Epithelial cell of proximal tubule (primary cell): ENCODE measurements around the gene CFAP47. TPM values are rescaled to one million over a fixed set of nuclear protein-coding genes. Genes with fewer than 3 reads are reported as not detected.

Source experiments
- DNase-seq: peaks from one replicate; pipeline ENCODE4 v3.0.0-alpha.2; 2011; ENCODE audit warnings: low read depth
- H3K4me3 ChIP-seq: 2 replicates; pipeline ENCODE4 v1.5.1; 2011; ENCODE audit warnings: low read depth, mild to moderate bottlenecking, low read length
- total RNA-seq: library from RNA; depleted of rRNA; stranded (reverse); fragments of >200 nt; gene quantifications from 2 replicates; pipeline ENCODE4 v1.2.3, GENCODE V29; 2015
- TF ChIP-seq, protein P1 (sequence below): conservative IDR thresholded peaks from 2 replicates; pipeline ENCODE4 v1.5.1; 2012; ENCODE audit warnings: low read depth, mild to moderate bottlenecking, low read length

CFAP47 gene
- total RNA-seq, 1 donor from 2014 or later: not detected

- DNase-seq: no peak
- H3K4me3 ChIP-seq: no peak overlapping the region
- TF ChIP-seq, protein P1, sequence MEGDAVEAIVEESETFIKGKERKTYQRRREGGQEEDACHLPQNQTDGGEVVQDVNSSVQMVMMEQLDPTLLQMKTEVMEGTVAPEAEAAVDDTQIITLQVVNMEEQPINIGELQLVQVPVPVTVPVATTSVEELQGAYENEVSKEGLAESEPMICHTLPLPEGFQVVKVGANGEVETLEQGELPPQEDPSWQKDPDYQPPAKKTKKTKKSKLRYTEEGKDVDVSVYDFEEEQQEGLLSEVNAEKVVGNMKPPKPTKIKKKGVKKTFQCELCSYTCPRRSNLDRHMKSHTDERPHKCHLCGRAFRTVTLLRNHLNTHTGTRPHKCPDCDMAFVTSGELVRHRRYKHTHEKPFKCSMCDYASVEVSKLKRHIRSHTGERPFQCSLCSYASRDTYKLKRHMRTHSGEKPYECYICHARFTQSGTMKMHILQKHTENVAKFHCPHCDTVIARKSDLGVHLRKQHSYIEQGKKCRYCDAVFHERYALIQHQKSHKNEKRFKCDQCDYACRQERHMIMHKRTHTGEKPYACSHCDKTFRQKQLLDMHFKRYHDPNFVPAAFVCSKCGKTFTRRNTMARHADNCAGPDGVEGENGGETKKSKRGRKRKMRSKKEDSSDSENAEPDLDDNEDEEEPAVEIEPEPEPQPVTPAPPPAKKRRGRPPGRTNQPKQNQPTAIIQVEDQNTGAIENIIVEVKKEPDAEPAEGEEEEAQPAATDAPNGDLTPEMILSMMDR: no peak
Observed at GRCh38 chrX:36102425-36102824, 182.9 kb downstream of the CFAP47 start.

- TF ChIP-seq, protein P1: no peak
- no peak overlapping the region for H3K4me3 ChIP-seq
- DNase-seq: no peak
Observed at GRCh38 chrX:36116222-36116621, 196.7 kb downstream of the CFAP47 start.

DNA sequence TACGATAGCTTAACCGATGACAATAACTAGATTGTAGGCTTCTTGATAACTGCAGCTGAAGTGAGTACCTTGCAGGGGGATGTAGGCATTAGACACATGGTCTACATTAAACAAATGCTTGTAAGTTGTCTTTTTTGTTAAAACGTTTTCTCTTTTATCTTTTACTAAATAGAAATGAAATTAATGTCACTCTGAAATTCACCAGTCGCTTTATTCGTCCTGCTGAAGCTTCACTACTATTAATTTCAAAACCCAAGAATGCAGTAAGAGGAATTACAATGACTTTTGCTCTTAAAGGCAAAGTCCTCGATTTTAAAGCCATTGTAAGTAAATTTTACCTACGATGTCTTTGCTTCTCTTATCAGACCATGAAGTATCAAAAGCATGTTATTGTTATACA lies 239.7 kb downstream of the CFAP47 start:
- TF ChIP-seq, protein P1: no peak
- no peak overlapping the region for H3K4me3 ChIP-seq
- DNase-seq: no peak

GRCh38 chrX:36160081-36160480 lies 240.5 kb downstream of the CFAP47 start:
- TF ChIP-seq, protein P1: no peak
- H3K4me3 ChIP-seq: no peak overlapping the region
- DNase-seq: no peak

DNA sequence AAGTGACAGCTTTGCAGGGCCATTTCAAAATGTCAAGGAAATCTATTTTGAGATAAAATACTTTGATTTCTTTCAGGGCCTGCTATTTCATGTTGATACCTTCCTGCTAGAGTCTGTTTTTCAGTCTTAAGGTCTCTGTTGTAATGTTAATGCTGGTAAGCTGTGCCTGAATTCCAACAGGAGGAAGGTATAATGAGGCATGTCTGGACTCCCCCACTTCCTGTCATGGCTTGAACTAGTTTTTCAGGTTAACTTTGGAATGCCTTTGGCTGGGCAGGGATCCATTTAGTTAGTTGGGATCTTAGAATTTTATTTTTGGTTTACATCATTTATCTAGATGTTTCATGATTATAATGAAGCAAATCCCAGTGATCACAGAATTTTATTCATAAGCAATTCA lies 279.0 kb downstream of the CFAP47 start:
- TF ChIP-seq, protein P1: no peak
- no peak for DNase-seq

GRCh38 chrX:36199928-36200327 lies 280.4 kb downstream of the CFAP47 start:
- no peak for DNase-seq
- TF ChIP-seq, protein P1: no peak
- no peak overlapping the region for H3K4me3 ChIP-seq

More for the DNA sequence above, 279.0 kb downstream of the CFAP47 start:
- H3K4me3 ChIP-seq: no peak overlapping the region

DNA sequence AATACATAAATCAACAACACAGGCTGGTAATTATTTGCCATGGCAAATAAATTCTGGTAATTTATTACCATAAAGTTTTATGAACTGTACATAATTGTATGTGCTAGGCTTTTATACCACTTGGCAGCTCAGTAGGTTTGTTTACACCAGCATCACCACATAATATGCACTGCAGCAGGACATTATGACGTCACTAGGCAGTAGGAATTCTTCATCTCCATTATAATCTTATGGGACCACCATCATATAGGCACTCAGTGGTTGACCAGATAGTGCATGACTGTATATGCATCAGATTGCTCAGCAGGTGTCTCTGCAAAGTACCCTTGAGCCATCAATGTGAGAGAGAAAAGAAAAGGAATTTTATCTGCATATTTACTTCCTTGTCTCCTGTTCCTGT lies 295.4 kb downstream of the CFAP47 start:
- no peak overlapping the region for H3K4me3 ChIP-seq
- TF ChIP-seq, protein P1: no peak
- no peak for DNase-seq
